NCI-H1092 (cell line): ENCODE results near the gene MEGF11.
"Not testable (repeated sequence)": the region's sequence is repeated elsewhere in the genome, so short reads cannot be mapped to it uniquely, and the experiment has no call there.

Experiments used
- DNase-seq: peaks from one replicate; lab custom pipeline; 2025; lab: John Stamatoyannopoulos, UW

The MEGF11 gene

GRCh38 chr15:66027268-66027805 lies 226.2 kb downstream of the MEGF11 start:
- DNase-seq = no peak

- DNase-seq = no peak
Measured at GRCh38 chr15:66025972-66026371, 227.6 kb downstream of the MEGF11 start.

GRCh38 chr15:66025015-66025452 lies 228.5 kb downstream of the MEGF11 start:
- peak; percentile 46 for DNase-seq

GRCh38 chr15:66024116-66024515 lies 229.4 kb downstream of the MEGF11 start:
- no peak for DNase-seq

GRCh38 chr15:66023311-66023972 lies 230.1 kb downstream of the MEGF11 start:
- peak; percentile 65 for DNase-seq

- DNase-seq = no peak
Measured at GRCh38 chr15:66022163-66022525, 231.4 kb downstream of the MEGF11 start.

GRCh38 chr15:66021496-66022162 lies 231.9 kb downstream of the MEGF11 start:
- no peak for DNase-seq

GRCh38 chr15:66019826-66020398 lies 233.6 kb downstream of the MEGF11 start:
- DNase-seq = no peak

GRCh38 chr15:66019368-66019767 lies 234.2 kb downstream of the MEGF11 start:
- DNase-seq = no peak

GRCh38 chr15:66018488-66018797 lies 235.1 kb downstream of the MEGF11 start:
- no peak for DNase-seq

- DNase-seq = no peak
Measured at GRCh38 chr15:66017792-66018487, 235.6 kb downstream of the MEGF11 start.

GRCh38 chr15:66017000-66017399 lies 236.6 kb downstream of the MEGF11 start:
- DNase-seq = no peak

GRCh38 chr15:66016199-66016598 lies 237.4 kb downstream of the MEGF11 start:
- no peak for DNase-seq

- no peak for DNase-seq
Measured at GRCh38 chr15:66014635-66015182, 238.8 kb downstream of the MEGF11 start.

GRCh38 chr15:66014022-66014421 lies 239.5 kb downstream of the MEGF11 start:
- no peak for DNase-seq

- no peak for DNase-seq
Measured at GRCh38 chr15:66008940-66009562, 244.5 kb downstream of the MEGF11 start.

GRCh38 chr15:66007663-66008262 lies 245.8 kb downstream of the MEGF11 start:
- DNase-seq = no peak

GRCh38 chr15:66006986-66007385 lies 246.6 kb downstream of the MEGF11 start:
- no peak for DNase-seq

GRCh38 chr15:66004618-66005262 lies 248.8 kb downstream of the MEGF11 start:
- DNase-seq = no peak

GRCh38 chr15:66003129-66003528 lies 250.4 kb downstream of the MEGF11 start:
- DNase-seq = not testable (repeated sequence)
